WTC11 (cell line): ENCODE measurements around the gene MEN1. TPM values are rescaled to one million over a fixed set of nuclear protein-coding genes. Genes with fewer than 3 reads are reported as not detected.

Source experiments
- ATAC-seq: fragments of 200-7000 bp; cut with Tn5 transposase; 2 replicates; pipeline ENCODE4 v1.10.0; 2021; ENCODE audit warnings: mild to moderate bottlenecking, moderate library complexity
- CTCF ChIA-PET: fragments of 300-600 bp; sonication (Branson Sonifier 250); formaldehyde crosslinking; loops from one replicate; lab custom pipeline; 2021; ENCODE audit warnings: antibody characterized with exemption; lab: Charles Lee
- POLR2A ChIA-PET: fragments of 350-600 bp; sonication (Branson Sonifier 250); formaldehyde crosslinking; loops from one replicate; lab custom pipeline; 2021; ENCODE audit warnings: antibody characterized with exemption; lab: Charles Lee
- DNase-seq: peaks from one replicate; pipeline ENCODE4 v3.0.0; 2021; ENCODE audit warnings: low spot score
- H3K27ac Mint-ChIP-seq: 2 replicates; pipeline ENCODE4 v1.8.0; 2021; ENCODE audit warnings: mixed read lengths
- H3K27me3 Mint-ChIP-seq: 2 replicates; pipeline ENCODE4 v1.8.0; 2021; ENCODE audit warnings: low read depth, mild to moderate bottlenecking, moderate library complexity, mixed read lengths
- H3K36me3 Mint-ChIP-seq: 2 replicates; pipeline ENCODE4 v1.8.0; 2021; ENCODE audit warnings: mixed read lengths
- H3K4me1 Mint-ChIP-seq: 2 replicates; pipeline ENCODE4 v1.8.0; 2022; ENCODE audit warnings: mixed read lengths
- H3K4me3 Mint-ChIP-seq: 2 replicates; pipeline ENCODE4 v1.8.0; 2021; ENCODE audit warnings: mild to moderate bottlenecking, moderate library complexity, mixed read lengths
- H3K9me3 Mint-ChIP-seq: 2 replicates; pipeline ENCODE4 v1.8.0; 2021; ENCODE audit warnings: mixed read lengths
- CREB1 ChIP-seq: sonication (generic); formaldehyde crosslinking; IDR thresholded peaks from 2 replicates; pipeline ENCODE4 v1.8.0; 2023; ENCODE audit warnings: mild to moderate bottlenecking, missing genetic modification reagents
- CREM ChIP-seq: sonication (generic); formaldehyde crosslinking; IDR thresholded peaks from 2 replicates; pipeline ENCODE4 v1.8.1; 2022; ENCODE audit warnings: mild to moderate bottlenecking, missing genetic modification reagents, moderate library complexity
- EMX1 ChIP-seq: fragments of 250-450 bp; sonication (Bioruptor Pico); IDR thresholded peaks from 2 replicates; pipeline ENCODE4 v1.8.0; 2021; ENCODE audit warnings: mild to moderate bottlenecking
- ETV6 ChIP-seq: sonication (generic); formaldehyde crosslinking; IDR thresholded peaks from 2 replicates; pipeline ENCODE4 v1.8.1; 2022; ENCODE audit warnings: mild to moderate bottlenecking, missing genetic modification reagents
- GTF2I ChIP-seq: fragments of 250-450 bp; sonication (Bioruptor Pico); conservative IDR thresholded peaks from 2 replicates; pipeline ENCODE4 v1.4.0; 2021; ENCODE audit warnings: mild to moderate bottlenecking
- NFATC4 ChIP-seq: fragments of 250-450 bp; sonication (Bioruptor Pico); IDR thresholded peaks from 2 replicates; pipeline ENCODE4 v1.9.0; 2021; ENCODE audit warnings: mild to moderate bottlenecking
- NFYB ChIP-seq: sonication (generic); formaldehyde crosslinking; conservative IDR thresholded peaks from 2 replicates; pipeline ENCODE4 v1.8.0; 2022; ENCODE audit warnings: low read depth, missing genetic modification reagents
- NR2C2 ChIP-seq: sonication (generic); formaldehyde crosslinking; IDR thresholded peaks from 2 replicates; pipeline ENCODE4 v1.8.0; 2022; ENCODE audit warnings: mild to moderate bottlenecking, missing genetic modification reagents
- SP1 ChIP-seq: sonication (generic); formaldehyde crosslinking; conservative IDR thresholded peaks from 2 replicates; pipeline ENCODE4 v1.8.1; 2022; ENCODE audit warnings: missing genetic modification reagents
- ZNF219 ChIP-seq: sonication (generic); formaldehyde crosslinking; IDR thresholded peaks from 2 replicates; pipeline ENCODE4 v1.8.0; 2023; ENCODE audit warnings: missing genetic modification reagents, mild to moderate bottlenecking, borderline replicate concordance
- ZNF317 ChIP-seq: sonication (generic); formaldehyde crosslinking; IDR thresholded peaks from 2 replicates; pipeline ENCODE4 v1.8.1; 2023; ENCODE audit warnings: low read depth, mild to moderate bottlenecking, moderate library complexity, missing genetic modification reagents, borderline replicate concordance
- total RNA-seq: library from RNA; stranded (reverse); gene quantifications from 3 replicates; pipeline ENCODE4 v1.2.3, GENCODE V29; 2021
- TF ChIP-seq, protein P1 (sequence below): fragments of 200-600 bp; IDR thresholded peaks from 2 replicates; pipeline ENCODE4 v1.8.0; 2022; ENCODE audit warnings: antibody characterized with exemption
- TF ChIP-seq, protein P2 (sequence below): sonication (generic); formaldehyde crosslinking; IDR thresholded peaks from 2 replicates; pipeline ENCODE4 v1.8.0; 2023; ENCODE audit warnings: missing genetic modification reagents
- TF ChIP-seq, protein P3 (sequence below): sonication (generic); formaldehyde crosslinking; IDR thresholded peaks from 2 replicates; pipeline ENCODE4 v1.8.0; 2023; ENCODE audit warnings: missing genetic modification reagents, mild to moderate bottlenecking, borderline replicate concordance
- TF ChIP-seq, protein P4 (sequence below): sonication (generic); formaldehyde crosslinking; IDR thresholded peaks from 2 replicates; pipeline ENCODE4 v1.8.0; 2022; ENCODE audit warnings: missing genetic modification reagents
- TF ChIP-seq, protein P5 (sequence below): sonication (generic); formaldehyde crosslinking; conservative IDR thresholded peaks from 2 replicates; pipeline ENCODE4 v1.8.1; 2022; ENCODE audit warnings: mild to moderate bottlenecking, missing genetic modification reagents
- TF ChIP-seq, protein P6 (sequence below): fragments of 250-450 bp; sonication (Bioruptor Pico); IDR thresholded peaks from 2 replicates; pipeline ENCODE4 v1.8.0; 2021; ENCODE audit warnings: mild to moderate bottlenecking
- TF ChIP-seq, protein P7 (sequence below): fragments of 250-450 bp; sonication (Bioruptor Pico); IDR thresholded peaks from 2 replicates; pipeline ENCODE4 v1.9.0; 2021; ENCODE audit warnings: mild to moderate bottlenecking
- TF ChIP-seq, protein P8 (sequence below): sonication (generic); formaldehyde crosslinking; IDR thresholded peaks from 2 replicates; pipeline ENCODE4 v1.8.0; 2022; ENCODE audit warnings: mild to moderate bottlenecking, missing genetic modification reagents

The MEN1 gene
- total RNA-seq, 1 experiment from 2014 or later: 47.1 TPM

DNA sequence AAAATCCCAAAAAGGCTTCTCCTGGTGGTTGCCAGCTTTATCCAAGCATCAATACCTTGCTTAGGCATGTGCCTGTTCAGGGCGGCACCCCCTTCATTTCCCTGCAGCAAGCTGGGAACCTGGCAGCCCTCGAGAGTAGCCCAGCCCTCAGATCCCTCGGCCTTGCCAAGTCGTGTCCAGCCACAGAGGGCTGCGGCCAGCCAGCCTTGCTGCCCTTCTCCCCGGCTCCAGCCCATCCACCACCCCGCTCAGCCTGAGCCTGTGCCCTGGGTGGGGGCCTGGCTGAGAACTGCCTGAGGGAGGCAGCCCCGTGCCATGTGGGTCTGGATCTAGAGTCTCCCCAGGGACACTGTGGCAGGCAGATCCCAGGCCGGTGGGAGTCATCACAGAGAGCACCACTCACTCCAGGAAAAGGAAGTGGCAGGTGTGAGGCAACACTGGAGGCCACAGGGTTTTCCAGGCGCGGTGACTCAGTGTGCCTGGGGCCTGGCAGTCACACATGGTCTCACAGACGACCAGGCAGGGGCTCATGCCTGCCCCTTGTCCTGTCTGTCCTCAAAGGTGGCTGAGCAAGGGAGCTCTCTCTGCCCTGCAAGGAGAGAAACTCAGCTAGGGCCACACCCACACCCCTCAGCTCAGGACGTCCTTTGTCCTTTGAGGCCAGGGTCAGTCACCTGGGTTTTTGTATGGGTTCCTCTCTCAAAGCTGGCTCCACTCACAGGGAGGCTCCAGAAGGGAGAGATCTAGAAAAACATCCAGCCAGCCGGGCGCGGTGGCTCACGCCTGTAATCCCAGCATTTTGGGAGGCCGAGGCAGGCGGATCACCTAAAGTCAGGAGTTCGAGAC, 46.3 kb upstream of the MEN1 start:
- no peak overlapping the region for H3K4me3 Mint-ChIP-seq
- peaks cover 2% of the 10 kb centered on the region for H3K4me1 Mint-ChIP-seq
- H3K9me3 Mint-ChIP-seq: no peaks in the 10 kb centered on the region
- CTCF ChIA-PET: interaction anchor here (1.4 to 2.1 kb wide), 3 partner anchors 9 to 32 kb away, joined by 4 to 13 read pairs (median 6); no protein-coding TSS in a partner anchor
- H3K36me3 Mint-ChIP-seq: no peaks in the 10 kb centered on the region; the same call in 1 of the 2 replicates
- H3K27me3 Mint-ChIP-seq: no peaks in the 10 kb centered on the region
- no peak overlapping the region for H3K27ac Mint-ChIP-seq
- no peak for DNase-seq
- POLR2A ChIA-PET: no interaction called here
- ATAC-seq: no peak
- TF ChIP-seq, protein P1, sequence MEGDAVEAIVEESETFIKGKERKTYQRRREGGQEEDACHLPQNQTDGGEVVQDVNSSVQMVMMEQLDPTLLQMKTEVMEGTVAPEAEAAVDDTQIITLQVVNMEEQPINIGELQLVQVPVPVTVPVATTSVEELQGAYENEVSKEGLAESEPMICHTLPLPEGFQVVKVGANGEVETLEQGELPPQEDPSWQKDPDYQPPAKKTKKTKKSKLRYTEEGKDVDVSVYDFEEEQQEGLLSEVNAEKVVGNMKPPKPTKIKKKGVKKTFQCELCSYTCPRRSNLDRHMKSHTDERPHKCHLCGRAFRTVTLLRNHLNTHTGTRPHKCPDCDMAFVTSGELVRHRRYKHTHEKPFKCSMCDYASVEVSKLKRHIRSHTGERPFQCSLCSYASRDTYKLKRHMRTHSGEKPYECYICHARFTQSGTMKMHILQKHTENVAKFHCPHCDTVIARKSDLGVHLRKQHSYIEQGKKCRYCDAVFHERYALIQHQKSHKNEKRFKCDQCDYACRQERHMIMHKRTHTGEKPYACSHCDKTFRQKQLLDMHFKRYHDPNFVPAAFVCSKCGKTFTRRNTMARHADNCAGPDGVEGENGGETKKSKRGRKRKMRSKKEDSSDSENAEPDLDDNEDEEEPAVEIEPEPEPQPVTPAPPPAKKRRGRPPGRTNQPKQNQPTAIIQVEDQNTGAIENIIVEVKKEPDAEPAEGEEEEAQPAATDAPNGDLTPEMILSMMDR: no peak
- TF ChIP-seq, protein P2, sequence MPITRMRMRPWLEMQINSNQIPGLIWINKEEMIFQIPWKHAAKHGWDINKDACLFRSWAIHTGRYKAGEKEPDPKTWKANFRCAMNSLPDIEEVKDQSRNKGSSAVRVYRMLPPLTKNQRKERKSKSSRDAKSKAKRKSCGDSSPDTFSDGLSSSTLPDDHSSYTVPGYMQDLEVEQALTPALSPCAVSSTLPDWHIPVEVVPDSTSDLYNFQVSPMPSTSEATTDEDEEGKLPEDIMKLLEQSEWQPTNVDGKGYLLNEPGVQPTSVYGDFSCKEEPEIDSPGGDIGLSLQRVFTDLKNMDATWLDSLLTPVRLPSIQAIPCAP: no peak
- TF ChIP-seq ZNF317 (no peak), CREM (CRISPR knock-in tag) (no peak), SP1 (no peak), NFATC4 (no peak), EMX1 (no peak), NR2C2 (CRISPR knock-in tag) (no peak), ZNF219 (CRISPR knock-in tag) (no peak), GTF2I (CRISPR knock-in tag) (no peak), ETV6 (no peak), CREB1 (CRISPR knock-in tag) (no peak), NFYB (CRISPR knock-in tag) (no peak)
- TF ChIP-seq, protein P3, sequence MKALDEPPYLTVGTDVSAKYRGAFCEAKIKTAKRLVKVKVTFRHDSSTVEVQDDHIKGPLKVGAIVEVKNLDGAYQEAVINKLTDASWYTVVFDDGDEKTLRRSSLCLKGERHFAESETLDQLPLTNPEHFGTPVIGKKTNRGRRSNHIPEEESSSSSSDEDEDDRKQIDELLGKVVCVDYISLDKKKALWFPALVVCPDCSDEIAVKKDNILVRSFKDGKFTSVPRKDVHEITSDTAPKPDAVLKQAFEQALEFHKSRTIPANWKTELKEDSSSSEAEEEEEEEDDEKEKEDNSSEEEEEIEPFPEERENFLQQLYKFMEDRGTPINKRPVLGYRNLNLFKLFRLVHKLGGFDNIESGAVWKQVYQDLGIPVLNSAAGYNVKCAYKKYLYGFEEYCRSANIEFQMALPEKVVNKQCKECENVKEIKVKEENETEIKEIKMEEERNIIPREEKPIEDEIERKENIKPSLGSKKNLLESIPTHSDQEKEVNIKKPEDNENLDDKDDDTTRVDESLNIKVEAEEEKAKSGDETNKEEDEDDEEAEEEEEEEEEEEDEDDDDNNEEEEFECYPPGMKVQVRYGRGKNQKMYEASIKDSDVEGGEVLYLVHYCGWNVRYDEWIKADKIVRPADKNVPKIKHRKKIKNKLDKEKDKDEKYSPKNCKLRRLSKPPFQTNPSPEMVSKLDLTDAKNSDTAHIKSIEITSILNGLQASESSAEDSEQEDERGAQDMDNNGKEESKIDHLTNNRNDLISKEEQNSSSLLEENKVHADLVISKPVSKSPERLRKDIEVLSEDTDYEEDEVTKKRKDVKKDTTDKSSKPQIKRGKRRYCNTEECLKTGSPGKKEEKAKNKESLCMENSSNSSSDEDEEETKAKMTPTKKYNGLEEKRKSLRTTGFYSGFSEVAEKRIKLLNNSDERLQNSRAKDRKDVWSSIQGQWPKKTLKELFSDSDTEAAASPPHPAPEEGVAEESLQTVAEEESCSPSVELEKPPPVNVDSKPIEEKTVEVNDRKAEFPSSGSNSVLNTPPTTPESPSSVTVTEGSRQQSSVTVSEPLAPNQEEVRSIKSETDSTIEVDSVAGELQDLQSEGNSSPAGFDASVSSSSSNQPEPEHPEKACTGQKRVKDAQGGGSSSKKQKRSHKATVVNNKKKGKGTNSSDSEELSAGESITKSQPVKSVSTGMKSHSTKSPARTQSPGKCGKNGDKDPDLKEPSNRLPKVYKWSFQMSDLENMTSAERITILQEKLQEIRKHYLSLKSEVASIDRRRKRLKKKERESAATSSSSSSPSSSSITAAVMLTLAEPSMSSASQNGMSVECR (CRISPR knock-in tag): no peak
- TF ChIP-seq, protein P4, sequence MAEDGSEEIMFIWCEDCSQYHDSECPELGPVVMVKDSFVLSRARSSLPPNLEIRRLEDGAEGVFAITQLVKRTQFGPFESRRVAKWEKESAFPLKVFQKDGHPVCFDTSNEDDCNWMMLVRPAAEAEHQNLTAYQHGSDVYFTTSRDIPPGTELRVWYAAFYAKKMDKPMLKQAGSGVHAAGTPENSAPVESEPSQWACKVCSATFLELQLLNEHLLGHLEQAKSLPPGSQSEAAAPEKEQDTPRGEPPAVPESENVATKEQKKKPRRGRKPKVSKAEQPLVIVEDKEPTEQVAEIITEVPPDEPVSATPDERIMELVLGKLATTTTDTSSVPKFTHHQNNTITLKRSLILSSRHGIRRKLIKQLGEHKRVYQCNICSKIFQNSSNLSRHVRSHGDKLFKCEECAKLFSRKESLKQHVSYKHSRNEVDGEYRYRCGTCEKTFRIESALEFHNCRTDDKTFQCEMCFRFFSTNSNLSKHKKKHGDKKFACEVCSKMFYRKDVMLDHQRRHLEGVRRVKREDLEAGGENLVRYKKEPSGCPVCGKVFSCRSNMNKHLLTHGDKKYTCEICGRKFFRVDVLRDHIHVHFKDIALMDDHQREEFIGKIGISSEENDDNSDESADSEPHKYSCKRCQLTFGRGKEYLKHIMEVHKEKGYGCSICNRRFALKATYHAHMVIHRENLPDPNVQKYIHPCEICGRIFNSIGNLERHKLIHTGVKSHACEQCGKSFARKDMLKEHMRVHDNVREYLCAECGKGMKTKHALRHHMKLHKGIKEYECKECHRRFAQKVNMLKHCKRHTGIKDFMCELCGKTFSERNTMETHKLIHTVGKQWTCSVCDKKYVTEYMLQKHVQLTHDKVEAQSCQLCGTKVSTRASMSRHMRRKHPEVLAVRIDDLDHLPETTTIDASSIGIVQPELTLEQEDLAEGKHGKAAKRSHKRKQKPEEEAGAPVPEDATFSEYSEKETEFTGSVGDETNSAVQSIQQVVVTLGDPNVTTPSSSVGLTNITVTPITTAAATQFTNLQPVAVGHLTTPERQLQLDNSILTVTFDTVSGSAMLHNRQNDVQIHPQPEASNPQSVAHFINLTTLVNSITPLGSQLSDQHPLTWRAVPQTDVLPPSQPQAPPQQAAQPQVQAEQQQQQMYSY (CRISPR knock-in tag): no peak
- TF ChIP-seq, protein P5, sequence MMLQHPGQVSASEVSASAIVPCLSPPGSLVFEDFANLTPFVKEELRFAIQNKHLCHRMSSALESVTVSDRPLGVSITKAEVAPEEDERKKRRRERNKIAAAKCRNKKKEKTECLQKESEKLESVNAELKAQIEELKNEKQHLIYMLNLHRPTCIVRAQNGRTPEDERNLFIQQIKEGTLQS (CRISPR knock-in tag): no peak
- TF ChIP-seq, protein P6, sequence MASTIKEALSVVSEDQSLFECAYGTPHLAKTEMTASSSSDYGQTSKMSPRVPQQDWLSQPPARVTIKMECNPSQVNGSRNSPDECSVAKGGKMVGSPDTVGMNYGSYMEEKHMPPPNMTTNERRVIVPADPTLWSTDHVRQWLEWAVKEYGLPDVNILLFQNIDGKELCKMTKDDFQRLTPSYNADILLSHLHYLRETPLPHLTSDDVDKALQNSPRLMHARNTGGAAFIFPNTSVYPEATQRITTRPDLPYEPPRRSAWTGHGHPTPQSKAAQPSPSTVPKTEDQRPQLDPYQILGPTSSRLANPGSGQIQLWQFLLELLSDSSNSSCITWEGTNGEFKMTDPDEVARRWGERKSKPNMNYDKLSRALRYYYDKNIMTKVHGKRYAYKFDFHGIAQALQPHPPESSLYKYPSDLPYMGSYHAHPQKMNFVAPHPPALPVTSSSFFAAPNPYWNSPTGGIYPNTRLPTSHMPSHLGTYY (CRISPR knock-in tag): no peak
- TF ChIP-seq, protein P7, sequence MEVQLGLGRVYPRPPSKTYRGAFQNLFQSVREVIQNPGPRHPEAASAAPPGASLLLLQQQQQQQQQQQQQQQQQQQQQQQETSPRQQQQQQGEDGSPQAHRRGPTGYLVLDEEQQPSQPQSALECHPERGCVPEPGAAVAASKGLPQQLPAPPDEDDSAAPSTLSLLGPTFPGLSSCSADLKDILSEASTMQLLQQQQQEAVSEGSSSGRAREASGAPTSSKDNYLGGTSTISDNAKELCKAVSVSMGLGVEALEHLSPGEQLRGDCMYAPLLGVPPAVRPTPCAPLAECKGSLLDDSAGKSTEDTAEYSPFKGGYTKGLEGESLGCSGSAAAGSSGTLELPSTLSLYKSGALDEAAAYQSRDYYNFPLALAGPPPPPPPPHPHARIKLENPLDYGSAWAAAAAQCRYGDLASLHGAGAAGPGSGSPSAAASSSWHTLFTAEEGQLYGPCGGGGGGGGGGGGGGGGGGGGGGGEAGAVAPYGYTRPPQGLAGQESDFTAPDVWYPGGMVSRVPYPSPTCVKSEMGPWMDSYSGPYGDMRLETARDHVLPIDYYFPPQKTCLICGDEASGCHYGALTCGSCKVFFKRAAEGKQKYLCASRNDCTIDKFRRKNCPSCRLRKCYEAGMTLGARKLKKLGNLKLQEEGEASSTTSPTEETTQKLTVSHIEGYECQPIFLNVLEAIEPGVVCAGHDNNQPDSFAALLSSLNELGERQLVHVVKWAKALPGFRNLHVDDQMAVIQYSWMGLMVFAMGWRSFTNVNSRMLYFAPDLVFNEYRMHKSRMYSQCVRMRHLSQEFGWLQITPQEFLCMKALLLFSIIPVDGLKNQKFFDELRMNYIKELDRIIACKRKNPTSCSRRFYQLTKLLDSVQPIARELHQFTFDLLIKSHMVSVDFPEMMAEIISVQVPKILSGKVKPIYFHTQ (CRISPR knock-in tag): no peak
- TF ChIP-seq, protein P8, sequence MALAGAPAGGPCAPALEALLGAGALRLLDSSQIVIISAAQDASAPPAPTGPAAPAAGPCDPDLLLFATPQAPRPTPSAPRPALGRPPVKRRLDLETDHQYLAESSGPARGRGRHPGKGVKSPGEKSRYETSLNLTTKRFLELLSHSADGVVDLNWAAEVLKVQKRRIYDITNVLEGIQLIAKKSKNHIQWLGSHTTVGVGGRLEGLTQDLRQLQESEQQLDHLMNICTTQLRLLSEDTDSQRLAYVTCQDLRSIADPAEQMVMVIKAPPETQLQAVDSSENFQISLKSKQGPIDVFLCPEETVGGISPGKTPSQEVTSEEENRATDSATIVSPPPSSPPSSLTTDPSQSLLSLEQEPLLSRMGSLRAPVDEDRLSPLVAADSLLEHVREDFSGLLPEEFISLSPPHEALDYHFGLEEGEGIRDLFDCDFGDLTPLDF (CRISPR knock-in tag): no peak
